Breast epithelium (tissue), 3 donors: ENCODE data around the gene FOXE1.

Experiments
- CTCF ChIP-seq, 3 donors: fragments of 450-650 bp; IDR thresholded peaks; one replicate each; pipeline ENCODE4 v1.5.1; 2016 to 2017; ENCODE audit warnings: antibody characterized with exemption in 3 of 3, mild to moderate bottlenecking in 3 of 3, moderate library complexity in 3 of 3
- POLR2A ChIP-seq: fragments of 450-650 bp; IDR thresholded peaks from one replicate; pipeline ENCODE4 v1.6.1; 2016; ENCODE audit warnings: antibody characterized with exemption, mild to moderate bottlenecking, moderate library complexity

GRCh38 chr9:97863314-97863713 lies 10.3 kb downstream of the FOXE1 start:
- TF ChIP-seq CTCF (IDR thresholded peaks at IDR 0.05) = no peak
- no peak for TF ChIP-seq POLR2A
